ENCODE measurements around the gene GAB4. TPM values are rescaled to one million over a fixed set of nuclear protein-coding genes. Genes with fewer than 3 reads are reported as not detected.
"Not testable (repeated sequence)": the region's sequence is repeated elsewhere in the genome, so short reads cannot be mapped to it uniquely, and the experiment has no call there.

The GAB4 gene
- total RNA-seq, result not detected

DNA sequence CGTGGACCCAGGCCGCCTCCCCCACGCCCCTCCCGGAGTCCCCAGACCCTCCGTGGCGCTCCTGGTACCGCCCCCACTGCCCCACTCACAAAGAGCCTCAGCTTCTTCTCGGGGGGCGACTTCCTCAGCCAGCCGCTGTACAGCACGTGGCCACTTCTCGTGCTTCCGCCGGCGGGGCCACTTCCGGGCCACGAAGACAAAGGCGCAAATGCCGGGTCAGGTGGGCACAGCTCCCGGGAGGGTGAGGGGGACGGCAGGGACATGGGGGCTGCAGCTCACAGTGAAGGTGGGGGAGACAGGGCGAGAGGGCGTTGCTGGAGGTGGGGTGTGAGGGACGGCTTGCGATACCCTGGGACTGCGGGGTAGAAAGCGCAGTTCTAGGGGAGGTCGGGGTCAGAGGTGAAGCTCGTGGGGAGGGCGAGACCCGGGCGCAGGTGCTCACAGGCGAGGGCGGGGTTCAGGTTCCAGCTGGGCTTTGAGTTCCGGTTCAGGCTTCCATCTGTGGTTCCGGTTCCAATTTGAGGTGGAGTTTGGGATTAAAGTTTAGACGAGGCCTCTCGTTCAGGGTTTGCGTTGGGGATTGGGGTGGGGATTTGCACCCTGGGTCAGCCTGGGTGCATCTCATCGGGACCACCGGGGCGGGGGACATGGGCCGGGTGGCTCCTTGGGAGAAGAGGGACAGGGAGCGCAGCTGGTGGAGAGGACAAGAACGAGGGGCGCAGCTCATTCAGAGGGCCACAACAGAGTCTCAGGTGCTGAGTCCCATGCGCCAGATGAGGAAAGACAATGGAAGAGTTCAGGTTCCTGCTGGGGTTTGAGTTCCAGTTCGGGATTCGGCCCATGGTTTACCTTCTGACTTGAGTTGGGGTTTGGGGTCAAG is at the start of gene GAB4:
Gene GAB4, minus strand, starts transcription at position 371 of the 880 bp plus-strand sequence. Its CDS starts 108 bp downstream, at position 263.
- DNase-seq, result no peak

DNA sequence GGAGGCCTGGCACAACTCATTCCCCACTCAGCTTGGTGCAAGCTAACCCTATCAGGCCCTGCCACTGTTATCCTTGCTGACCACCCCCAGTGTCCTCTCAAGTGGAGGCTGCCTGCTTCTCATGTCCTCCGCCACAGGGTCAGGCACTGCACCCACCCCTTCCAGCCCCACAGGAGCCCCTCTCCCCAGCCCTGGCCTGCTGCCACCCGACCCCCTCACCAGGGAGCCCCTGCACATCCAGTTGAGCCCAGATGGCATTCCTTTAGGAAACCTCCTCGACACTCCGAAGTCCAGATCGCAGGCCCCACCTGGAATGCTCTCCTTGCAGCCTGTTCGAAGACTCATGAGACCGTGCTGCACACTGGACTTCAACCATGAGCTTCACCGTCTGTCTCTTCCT is 48.8 kb upstream of the GAB4 start:
- DNase-seq, result no peak

DNA sequence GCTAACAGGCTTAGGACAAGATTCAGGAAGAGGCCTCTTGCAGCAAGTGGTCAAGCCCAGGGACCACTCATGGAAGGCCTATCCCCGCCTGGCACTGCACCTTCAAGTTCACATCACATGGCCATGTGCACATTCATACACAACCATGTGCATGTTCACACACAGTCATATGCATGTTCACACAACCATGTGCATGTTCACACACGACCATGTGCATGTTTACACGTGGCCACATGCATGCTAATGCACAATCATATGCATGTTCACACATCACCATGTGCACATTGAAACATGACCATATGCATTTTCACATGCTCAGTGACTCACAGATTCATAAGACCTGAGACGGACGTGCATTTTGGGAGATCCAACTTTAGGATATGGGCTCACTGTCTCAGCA is 48.0 kb upstream of the GAB4 start:
- DNase-seq, result no peak

DNA sequence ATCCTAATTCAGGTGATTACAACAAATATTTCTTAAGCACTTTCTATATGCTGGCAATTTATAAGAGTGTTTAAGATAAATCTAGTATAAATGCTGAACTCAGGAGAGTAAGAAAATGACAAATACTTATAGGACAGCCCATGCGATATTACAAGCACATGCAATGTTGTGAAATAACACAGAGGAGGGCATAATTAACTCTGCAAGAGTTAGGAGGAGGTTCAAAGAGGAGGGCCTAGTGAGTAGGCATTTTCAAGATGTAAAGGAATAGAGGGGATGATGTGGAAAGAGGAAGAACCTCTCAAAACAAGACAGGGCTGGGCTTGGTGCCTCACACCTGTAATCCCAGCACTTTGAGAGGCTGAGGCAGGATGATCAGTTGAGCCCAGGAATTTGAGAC is 39.6 kb upstream of the GAB4 start:
- no peak for DNase-seq

GRCh38 chr22:17046566-17047348 is 38.7 kb upstream of the GAB4 start:
- DNase-seq, result no peak

DNA sequence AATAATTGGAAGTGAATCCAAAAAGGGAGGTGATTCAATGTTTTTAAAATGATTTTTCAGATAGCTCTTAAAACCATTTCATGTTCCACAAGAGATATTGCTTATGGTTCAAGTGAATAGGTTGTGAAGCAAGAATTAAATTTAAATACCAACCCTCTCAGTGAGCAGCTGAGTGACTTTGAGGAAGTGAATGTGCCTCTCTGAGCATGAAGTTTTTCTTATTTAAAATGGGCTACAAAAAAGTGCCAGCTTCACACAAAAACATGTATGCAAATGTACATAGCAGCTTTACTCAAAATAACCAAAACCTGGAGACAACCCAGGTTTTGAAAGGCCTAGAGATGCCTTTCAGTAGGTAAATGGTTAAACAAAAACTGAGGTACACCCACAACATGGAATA is 35.5 kb upstream of the GAB4 start:
- DNase-seq, result no peak

DNA sequence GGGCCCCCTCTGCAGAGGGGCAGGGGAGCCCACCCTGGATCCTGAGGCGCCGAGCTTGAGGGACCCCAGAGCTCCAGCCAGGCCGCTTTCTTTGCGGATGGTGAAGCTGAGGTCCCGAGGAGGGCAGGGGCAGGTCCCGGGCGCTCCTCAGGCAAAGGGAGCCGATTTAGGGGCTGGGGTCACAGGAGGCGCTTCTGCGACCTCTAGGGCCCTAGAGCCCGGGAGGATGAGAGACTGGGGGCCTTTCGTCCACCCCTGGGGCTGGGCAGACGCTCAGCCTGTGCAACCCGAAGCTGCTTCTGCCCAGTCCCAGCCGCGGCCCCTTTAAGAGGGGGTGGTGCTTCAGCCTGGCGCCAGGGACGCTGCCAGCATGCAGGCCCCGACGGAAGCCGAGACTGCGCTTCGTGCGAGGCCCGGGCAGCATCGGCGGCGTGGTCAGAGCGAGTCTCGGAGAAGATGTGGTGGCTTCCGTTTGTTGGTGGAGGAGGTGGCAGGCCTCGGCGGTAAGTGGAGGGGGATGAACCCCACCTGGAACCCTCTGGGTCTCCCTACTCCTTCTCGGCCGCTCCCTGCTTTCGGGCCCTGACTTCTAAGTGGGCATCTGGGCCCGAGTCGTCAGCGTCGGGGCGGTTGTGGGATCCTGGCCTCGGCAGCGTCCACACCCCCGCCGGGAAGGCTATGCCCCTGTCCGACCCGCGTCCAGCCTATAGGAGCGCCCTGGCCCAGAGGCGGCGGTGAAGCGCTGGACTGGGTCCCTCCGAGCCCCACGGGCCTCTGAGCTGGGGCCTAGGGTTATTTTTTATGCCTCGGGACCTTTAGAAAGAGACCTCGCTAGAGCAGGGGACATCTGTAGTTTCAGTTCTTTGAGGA is 29.1 kb upstream of the GAB4 start:
- DNase-seq, result not testable (repeated sequence)

- not testable (repeated sequence) for DNase-seq
These were observed 28.2 kb upstream of the GAB4 start for GRCh38 chr22:17035976-17036841.

- DNase-seq, result no peak
These were observed 27.2 kb upstream of the GAB4 start for GRCh38 chr22:17035246-17035645.

- not testable (repeated sequence) for DNase-seq
These were observed 26.5 kb upstream of the GAB4 start for GRCh38 chr22:17034532-17034931.

DNA sequence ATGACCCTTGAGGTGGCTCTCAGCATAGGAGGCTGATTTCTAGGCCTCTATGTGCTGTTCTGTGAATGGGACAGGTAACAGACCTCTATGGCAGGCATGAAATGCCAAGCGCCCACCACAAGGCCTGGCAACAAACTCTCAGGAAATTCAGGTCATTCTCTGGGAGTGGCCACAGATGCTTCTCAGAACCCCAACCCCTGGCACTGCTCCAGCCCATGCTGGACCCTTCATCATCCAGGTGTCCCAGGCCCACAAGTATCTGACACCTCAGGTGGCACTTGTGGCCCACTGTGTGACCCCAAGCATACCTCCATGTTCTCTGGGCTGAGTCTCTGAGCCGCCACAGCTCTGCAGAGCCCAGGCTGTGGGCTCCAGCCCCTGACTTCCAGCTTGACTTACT is 24.3 kb upstream of the GAB4 start:
- DNase-seq, result not testable (repeated sequence)

GRCh38 chr22:17024380-17024779 is 16.4 kb upstream of the GAB4 start:
- DNase-seq, result not testable (repeated sequence)

DNA sequence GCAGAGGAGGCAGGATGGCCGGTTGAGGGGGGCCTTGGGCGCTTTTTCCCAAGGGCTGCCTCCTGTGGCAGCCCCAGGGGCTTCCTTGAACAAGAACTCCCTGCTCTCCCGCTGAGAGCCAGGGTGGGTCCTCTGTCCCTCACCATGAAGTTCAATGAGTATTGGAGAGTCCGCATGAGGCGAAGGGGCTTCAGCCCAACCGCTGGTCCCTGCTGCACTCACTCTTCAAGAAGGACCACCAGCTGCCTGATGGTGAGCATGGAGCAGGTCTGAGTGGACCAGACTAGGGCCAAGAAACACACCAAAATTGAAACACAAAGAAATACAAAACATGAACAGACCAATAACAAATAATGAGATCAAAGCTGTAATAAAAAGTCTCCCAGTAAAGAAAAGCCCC is 7.5 kb upstream of the GAB4 start:
- DNase-seq, result not testable (repeated sequence)

- DNase-seq, result not testable (repeated sequence)
These were observed 6.0 kb upstream of the GAB4 start for GRCh38 chr22:17014101-17014440.

GRCh38 chr22:17013396-17014100 is 5.5 kb upstream of the GAB4 start:
- no peak for DNase-seq

DNA sequence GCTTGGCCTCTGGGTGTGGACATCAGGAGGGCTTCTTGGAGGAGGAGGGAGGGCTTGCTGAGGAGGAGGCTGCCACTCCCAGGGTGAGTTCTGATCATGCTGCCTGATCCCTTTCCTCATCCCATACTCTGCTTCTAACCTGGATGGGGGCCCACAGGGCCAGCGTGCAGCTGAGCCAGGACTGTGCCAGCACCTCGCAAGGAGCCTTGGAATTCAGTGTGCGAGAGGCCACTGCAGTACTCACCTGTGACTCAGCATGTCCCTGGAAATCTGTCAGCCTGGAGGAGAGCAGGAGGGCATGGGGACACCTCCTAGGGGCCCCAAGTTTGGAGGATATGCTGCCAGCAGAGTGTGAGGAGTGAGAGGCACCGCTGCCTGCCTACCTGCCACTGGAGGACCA is 4.2 kb upstream of the GAB4 start:
- DNase-seq, result no peak

- DNase-seq, result no peak
These were observed 1.7 kb upstream of the GAB4 start for GRCh38 chr22:17009640-17010291.

DNA sequence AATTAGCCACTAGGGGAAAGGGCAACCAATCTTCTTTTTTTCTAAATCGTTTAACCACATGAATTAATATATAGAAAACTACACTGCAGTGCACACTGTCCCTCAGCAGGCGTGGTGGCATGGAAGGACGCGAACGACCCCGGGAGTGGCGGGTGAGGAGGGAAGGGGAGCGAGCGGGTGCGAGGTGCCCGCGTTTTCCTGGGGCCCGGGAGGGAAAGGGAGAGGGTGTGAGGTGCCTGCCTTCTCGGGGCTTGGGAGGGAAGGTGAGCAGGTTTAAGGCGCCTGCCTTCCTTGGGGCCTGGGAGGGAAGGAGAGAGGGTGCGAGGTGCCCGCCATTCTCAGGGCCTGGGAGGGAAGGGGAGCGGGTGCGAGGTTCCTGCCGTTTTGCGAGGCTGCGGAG is 765 bp downstream of the GAB4 start:
- DNase-seq, result no peak

GRCh38 chr22:16989915-16990314 is 18.1 kb downstream of the GAB4 start:
- no peak for DNase-seq

DNA sequence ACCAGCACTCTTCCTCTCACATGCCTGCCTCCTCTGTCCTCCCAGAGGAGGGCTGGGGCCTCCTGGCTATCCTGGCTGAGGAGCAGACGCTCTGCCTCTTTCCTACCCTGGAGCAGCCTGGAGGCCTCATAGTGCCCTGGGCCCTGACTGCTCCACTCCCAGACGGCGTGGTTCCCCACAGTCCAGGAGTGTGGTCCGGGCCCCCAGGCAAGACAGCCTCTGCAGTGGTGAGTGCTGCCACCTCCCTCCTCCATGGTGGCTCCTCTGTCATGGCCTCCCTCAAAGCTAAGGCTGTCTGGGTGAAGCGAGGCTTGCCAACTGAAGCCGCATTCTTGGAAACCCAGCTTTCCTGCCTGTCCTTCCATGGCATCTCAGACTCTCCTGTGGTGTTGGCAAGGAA is 19.8 kb downstream of the GAB4 start:
- DNase-seq, result no peak

Measured in occipital lobe (tissue), 2 donors.